Vagina (tissue), 2 donors: Measurements from ENCODE around the gene TFAP2C.

Experiments
- CTCF ChIP-seq, 3 experiments: fragments of 450-650 bp in 2 of 3; fragments of 200-600 bp in 1 of 3; sonication (generic) in 1 of 3; IDR thresholded peaks; one replicate each; pipeline ENCODE4 v1.5.1; 2017 to 2019; ENCODE audit warnings: antibody characterized with exemption in 3 of 3, mild to moderate bottlenecking in 2 of 3, moderate library complexity in 2 of 3
- POLR2A ChIP-seq, 2 donors: fragments of 450-650 bp; IDR thresholded peaks; one replicate each; pipeline ENCODE4 v1.6.1; 2017; ENCODE audit warnings: antibody characterized with exemption in 2 of 2, mild to moderate bottlenecking in 2 of 2, moderate library complexity in 2 of 2
- POLR2AphosphoS5 ChIP-seq, 2 donors: sonication (generic); formaldehyde crosslinking; IDR thresholded peaks; one replicate each; pipeline ENCODE4 v1.9.0; 2017; ENCODE audit warnings: antibody characterized with exemption in 2 of 2, mild to moderate bottlenecking in 2 of 2, low read depth in 1 of 2; ENCODE audit not compliant: insufficient read depth in 1 of 2

- TF ChIP-seq CTCF (IDR thresholded peaks at IDR 0.05) (no peak), POLR2AphosphoS5 (IDR thresholded peaks at IDR 0.05; ENCODE audit: insufficient read depth in 1 of 2, low read depth in 1 of 2) (no peak), POLR2A (IDR thresholded peaks at IDR 0.05) (no peak)
Observed at GRCh38 chr20:56663660-56664059, 34.6 kb downstream of the TFAP2C start.
